ENCODE data around the gene GNPDA1.
A peak's percentile ranks its signal among the peaks of the same experiment; 100 is the strongest.

GNPDA1 gene

DNA sequence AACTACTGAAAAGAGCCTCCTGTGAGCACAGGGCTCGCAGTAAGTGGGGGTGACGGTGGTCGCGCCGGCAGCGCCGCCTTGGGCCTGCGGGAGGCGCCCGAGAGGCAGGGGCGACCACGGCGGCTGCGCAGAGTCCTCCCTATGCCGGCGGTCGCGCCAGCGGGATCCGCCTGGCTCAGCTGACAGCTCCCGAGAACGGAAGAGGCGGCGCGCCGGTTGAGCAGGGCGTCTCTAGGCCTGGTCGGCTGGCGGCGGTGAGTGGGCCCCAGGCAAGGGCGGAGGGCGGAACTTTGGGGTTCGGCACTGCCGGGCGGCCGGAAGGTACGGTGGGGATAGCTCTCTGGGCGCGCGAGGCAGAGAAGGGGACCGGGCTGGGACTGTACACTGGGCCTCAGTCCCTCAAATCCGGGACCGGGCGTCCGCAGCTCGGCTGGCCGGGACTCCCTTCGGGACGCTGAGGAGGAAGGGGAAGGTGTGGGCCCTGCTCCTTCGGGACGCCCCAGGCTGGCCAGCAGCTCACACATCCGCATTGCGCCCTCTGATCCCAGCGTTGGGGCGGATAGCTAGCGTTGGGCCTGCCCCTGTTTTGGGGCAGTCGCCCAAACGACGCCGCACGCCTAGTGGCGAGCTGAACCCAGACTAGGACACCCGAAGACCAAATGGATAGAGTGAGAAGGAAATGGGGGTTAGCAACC, 43.8 kb downstream of the GNPDA1 start, which contains the start of gene RNF14:
Gene RNF14, plus strand, starts transcription at position 192 of the 695 bp plus-strand sequence. CDS start 4,484 bp downstream, outside the sequence.
- peaks cover 34% of the 10 kb centered on the region for H3K4me1 ChIP-seq (ENCODE audit: insufficient read depth, low read length, severe bottlenecking)
- no peak for TF ChIP-seq EZH2 (IDR thresholded peaks at IDR 0.05; ENCODE audit: borderline replicate concordance, low read length)
- TF ChIP-seq, protein P1, sequence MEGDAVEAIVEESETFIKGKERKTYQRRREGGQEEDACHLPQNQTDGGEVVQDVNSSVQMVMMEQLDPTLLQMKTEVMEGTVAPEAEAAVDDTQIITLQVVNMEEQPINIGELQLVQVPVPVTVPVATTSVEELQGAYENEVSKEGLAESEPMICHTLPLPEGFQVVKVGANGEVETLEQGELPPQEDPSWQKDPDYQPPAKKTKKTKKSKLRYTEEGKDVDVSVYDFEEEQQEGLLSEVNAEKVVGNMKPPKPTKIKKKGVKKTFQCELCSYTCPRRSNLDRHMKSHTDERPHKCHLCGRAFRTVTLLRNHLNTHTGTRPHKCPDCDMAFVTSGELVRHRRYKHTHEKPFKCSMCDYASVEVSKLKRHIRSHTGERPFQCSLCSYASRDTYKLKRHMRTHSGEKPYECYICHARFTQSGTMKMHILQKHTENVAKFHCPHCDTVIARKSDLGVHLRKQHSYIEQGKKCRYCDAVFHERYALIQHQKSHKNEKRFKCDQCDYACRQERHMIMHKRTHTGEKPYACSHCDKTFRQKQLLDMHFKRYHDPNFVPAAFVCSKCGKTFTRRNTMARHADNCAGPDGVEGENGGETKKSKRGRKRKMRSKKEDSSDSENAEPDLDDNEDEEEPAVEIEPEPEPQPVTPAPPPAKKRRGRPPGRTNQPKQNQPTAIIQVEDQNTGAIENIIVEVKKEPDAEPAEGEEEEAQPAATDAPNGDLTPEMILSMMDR (IDR thresholded peaks at IDR 0.05; ENCODE audit: low read length), result peak; percentile 80
- H3K27ac ChIP-seq (ENCODE audit: low read depth, low read length, poor library complexity, severe bottlenecking), result peak within 1 kb of the TSS; percentile 85
- H3F3A ChIP-seq (ENCODE audit: insufficient read depth, low read length), result no peaks in the 10 kb centered on the region
- H3K36me3 ChIP-seq (ENCODE audit: insufficient read depth, low read length), result peaks cover 19% of the 10 kb centered on the region
- no peaks in the 10 kb centered on the region for H4K20me1 ChIP-seq (ENCODE audit: insufficient read depth, low read length)
- peak within 1 kb of the TSS; percentile 89 for H3K4me2 ChIP-seq (ENCODE audit: low read length)
- H3K9me3 ChIP-seq (ENCODE audit: low read length), result no peaks in the 10 kb centered on the region
- H3K9ac ChIP-seq (ENCODE audit: low read length), result peak within 1 kb of the TSS; percentile 88
- H3K4me3 ChIP-seq (ENCODE audit: low read depth, low read length, poor library complexity, severe bottlenecking), result peak within 1 kb of the TSS; percentile 75
- peak within 1 kb of the TSS; percentile 72 for H2AFZ ChIP-seq (ENCODE audit: low read length)
- H3K9me2 ChIP-seq (ENCODE audit: low read depth, low read length), result no peaks in the 10 kb centered on the region
- peaks cover 8% of the 10 kb centered on the region for H3K79me2 ChIP-seq (ENCODE audit: insufficient read depth, low read length)
- H3K27me3 ChIP-seq (ENCODE audit: insufficient read depth, low read length), result no peaks in the 10 kb centered on the region

DNA sequence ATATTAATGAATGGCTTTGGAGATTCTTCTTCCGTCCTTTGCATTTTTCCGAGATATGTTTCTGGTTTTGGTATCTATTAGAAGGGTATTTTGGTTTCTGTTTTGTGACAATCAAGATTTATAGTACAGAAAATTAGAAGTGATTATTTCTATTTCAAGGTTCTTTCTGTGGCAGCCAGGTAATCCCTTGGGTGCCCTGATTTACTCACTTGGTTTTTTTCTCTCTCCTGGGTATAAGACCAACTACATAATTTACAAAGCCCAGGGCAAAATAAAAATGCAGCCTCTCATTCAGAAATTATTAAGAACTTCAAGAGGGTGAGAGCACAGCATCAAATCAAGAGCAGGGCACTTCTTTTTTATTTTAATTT, 45.9 kb downstream of the GNPDA1 start:
- peaks cover 34% of the 10 kb centered on the region for H3K4me1 ChIP-seq (ENCODE audit: insufficient read depth, low read length, severe bottlenecking)
- no peaks in the 10 kb centered on the region for H3K27me3 ChIP-seq (ENCODE audit: insufficient read depth, low read length)
- no peak overlapping the region for H3K4me3 ChIP-seq (ENCODE audit: low read depth, low read length, poor library complexity, severe bottlenecking)
- no peaks in the 10 kb centered on the region for H3K9me2 ChIP-seq (ENCODE audit: low read depth, low read length)
- H2AFZ ChIP-seq (ENCODE audit: low read length), result no peak overlapping the region
- H4K20me1 ChIP-seq (ENCODE audit: insufficient read depth, low read length), result no peaks in the 10 kb centered on the region
- H3K9ac ChIP-seq (ENCODE audit: low read length), result no peak overlapping the region
- no peak overlapping the region for H3K27ac ChIP-seq (ENCODE audit: low read depth, low read length, poor library complexity, severe bottlenecking)
- H3K36me3 ChIP-seq (ENCODE audit: insufficient read depth, low read length), result peaks cover 1% of the 10 kb centered on the region; the same call in 1 of the 2 replicates
- no peaks in the 10 kb centered on the region for H3K9me3 ChIP-seq (ENCODE audit: low read length)
- TF ChIP-seq, protein P1 (IDR thresholded peaks at IDR 0.05; ENCODE audit: low read length), result no peak
- TF ChIP-seq EZH2 (IDR thresholded peaks at IDR 0.05; ENCODE audit: borderline replicate concordance, low read length), result no peak
- H3F3A ChIP-seq (ENCODE audit: insufficient read depth, low read length), result no peaks in the 10 kb centered on the region
- no peak overlapping the region for H3K4me2 ChIP-seq (ENCODE audit: low read length)
- H3K79me2 ChIP-seq (ENCODE audit: insufficient read depth, low read length), result peaks cover 8% of the 10 kb centered on the region

DNA sequence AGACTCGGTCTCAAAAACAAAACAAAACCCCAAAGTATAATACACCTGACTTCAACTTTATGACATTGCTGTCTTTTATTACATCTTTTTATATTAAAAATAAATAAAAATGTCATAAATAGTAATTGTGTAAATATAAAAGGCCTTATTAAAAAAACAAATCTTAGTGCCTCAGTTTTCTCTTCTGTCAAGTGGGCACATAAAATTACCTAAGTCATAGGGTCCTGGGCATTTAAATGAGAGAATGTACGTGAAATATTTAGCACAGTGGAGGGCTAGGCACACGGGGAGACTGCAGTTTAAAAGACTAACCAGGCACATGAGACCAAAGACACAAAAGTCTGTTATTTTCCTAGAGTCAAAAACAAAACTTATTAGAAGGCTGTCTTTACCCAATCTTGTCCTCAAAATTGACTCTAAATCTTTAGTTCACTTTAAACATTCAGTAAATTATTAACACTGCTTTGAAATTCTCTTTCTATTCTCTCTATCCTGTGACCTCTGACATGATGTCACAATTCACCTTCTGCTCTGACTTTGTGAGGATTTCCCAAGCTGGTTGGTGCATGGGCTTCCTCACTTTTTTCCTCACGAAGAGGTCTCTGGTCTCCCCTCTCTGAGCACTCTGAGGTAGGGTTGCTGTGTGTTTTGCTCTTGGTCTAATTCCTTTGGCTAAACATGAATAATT, 46.4 kb downstream of the GNPDA1 start:
- no peak overlapping the region for H3K27ac ChIP-seq (ENCODE audit: low read depth, low read length, poor library complexity, severe bottlenecking)
- H3K4me1 ChIP-seq (ENCODE audit: insufficient read depth, low read length, severe bottlenecking), result peaks cover 34% of the 10 kb centered on the region
- H2AFZ ChIP-seq (ENCODE audit: low read length), result no peak overlapping the region
- no peak overlapping the region for H3K9ac ChIP-seq (ENCODE audit: low read length)
- no peaks in the 10 kb centered on the region for H3K36me3 ChIP-seq (ENCODE audit: insufficient read depth, low read length)
- no peaks in the 10 kb centered on the region for H3F3A ChIP-seq (ENCODE audit: insufficient read depth, low read length)
- H3K4me2 ChIP-seq (ENCODE audit: low read length), result no peak overlapping the region
- peaks cover 8% of the 10 kb centered on the region for H3K79me2 ChIP-seq (ENCODE audit: insufficient read depth, low read length)
- H3K4me3 ChIP-seq (ENCODE audit: low read depth, low read length, poor library complexity, severe bottlenecking), result no peak overlapping the region
- H3K9me2 ChIP-seq (ENCODE audit: low read depth, low read length), result no peaks in the 10 kb centered on the region
- H3K27me3 ChIP-seq (ENCODE audit: insufficient read depth, low read length), result no peaks in the 10 kb centered on the region
- H3K9me3 ChIP-seq (ENCODE audit: low read length), result no peaks in the 10 kb centered on the region
- no peaks in the 10 kb centered on the region for H4K20me1 ChIP-seq (ENCODE audit: insufficient read depth, low read length)
- TF ChIP-seq, protein P1 (IDR thresholded peaks at IDR 0.05; ENCODE audit: low read length), result no peak
- TF ChIP-seq EZH2 (IDR thresholded peaks at IDR 0.05; ENCODE audit: borderline replicate concordance, low read length), result no peak

Measured in OCI-LY1 (cell line).